ENCODE measurements around the gene SFSWAP. TPM values are rescaled to one million over a fixed set of nuclear protein-coding genes. Genes with fewer than 3 reads are reported as not detected.

Gene SFSWAP
- total RNA-seq, 4 donors from 2014 or later, result 29.9 to 64.7 (median 45.3) TPM

DNA sequence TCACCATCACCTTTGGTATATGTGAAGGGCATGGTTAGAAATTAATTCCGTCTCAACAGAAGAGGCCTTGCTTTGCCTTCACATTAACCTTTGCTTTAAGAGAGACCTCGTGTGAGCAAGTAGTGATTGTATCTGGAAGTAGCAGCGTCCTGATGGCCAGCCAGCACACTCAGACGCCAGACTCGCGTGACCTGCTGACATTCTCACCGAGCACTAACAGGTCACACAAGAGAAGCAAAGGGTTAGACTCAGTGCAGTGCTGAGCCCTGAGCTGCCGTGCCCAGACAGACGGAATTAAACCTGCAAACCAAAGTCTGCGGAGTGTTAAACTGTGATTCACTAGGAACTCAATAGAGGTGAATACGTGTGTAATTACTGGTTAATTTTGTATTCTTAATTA, 77.2 kb downstream of the SFSWAP start:
- no peak for DNase-seq (ENCODE audit: low spot score)
- no peak for ATAC-seq (ENCODE audit: low FRiP score)
- TF ChIP-seq, protein P1, sequence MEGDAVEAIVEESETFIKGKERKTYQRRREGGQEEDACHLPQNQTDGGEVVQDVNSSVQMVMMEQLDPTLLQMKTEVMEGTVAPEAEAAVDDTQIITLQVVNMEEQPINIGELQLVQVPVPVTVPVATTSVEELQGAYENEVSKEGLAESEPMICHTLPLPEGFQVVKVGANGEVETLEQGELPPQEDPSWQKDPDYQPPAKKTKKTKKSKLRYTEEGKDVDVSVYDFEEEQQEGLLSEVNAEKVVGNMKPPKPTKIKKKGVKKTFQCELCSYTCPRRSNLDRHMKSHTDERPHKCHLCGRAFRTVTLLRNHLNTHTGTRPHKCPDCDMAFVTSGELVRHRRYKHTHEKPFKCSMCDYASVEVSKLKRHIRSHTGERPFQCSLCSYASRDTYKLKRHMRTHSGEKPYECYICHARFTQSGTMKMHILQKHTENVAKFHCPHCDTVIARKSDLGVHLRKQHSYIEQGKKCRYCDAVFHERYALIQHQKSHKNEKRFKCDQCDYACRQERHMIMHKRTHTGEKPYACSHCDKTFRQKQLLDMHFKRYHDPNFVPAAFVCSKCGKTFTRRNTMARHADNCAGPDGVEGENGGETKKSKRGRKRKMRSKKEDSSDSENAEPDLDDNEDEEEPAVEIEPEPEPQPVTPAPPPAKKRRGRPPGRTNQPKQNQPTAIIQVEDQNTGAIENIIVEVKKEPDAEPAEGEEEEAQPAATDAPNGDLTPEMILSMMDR (IDR thresholded peaks at IDR 0.05), result no peak

DNA sequence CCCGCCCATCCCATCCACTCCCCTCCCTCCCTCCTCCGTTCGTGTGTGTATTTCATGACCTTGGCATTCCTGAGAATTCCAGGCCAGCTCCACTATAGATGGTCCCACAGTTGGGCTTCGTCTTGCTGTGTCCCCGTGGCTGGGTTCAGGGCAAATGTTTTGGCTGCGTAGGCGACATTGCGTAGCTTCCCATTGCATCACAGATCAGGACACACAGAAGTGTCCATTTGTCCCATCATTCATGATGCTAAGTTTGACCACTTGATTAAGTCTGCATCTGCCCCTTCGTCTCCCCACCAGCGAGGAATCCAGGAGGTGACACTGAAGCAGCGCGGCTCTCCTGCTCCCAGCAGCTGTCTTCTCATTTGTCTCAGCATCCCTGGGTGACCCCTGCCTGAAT, 78.7 kb downstream of the SFSWAP start:
- DNase-seq (ENCODE audit: low spot score), result no peak
- no peak for ATAC-seq (ENCODE audit: low FRiP score)
- TF ChIP-seq, protein P1 (IDR thresholded peaks at IDR 0.05), result no peak

DNA sequence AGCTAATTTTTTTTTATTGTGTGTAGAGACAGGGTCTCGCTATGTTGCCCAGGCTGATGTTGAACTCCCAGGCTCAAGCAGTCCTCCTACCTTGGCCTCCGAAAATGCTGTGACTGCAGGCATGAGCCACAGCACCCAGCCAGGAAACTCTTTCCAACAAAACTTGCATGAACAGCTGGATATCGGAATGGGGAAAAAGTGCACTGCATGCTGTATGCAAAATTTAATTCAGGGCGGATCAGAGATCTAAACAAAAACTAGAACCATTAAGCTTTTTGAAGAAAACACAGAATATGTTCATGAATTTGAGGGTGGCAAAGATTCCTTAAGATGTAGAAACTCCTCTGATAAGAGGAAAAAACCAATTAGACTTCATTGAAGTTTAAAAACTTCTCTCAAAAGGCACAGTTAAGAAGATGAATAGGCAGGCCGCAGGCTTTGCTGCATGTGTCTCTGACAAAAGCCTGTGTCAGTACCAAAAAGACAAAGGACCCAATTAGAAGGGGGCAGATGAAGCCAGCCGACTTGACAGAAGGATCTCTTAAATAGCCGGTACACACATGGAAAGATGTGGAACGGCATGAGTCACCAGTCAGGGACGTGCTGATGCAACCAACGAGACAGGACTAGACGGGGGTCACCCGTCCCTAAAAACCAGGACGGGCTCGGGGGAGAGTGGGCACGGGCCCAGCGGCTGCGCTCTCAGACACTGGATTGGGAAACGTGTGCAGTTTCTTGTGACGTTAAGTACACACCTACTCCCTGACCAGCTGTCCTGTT, 82.5 kb downstream of the SFSWAP start:
- ATAC-seq (ENCODE audit: low FRiP score) (no peak), DNase-seq (ENCODE audit: low spot score) (no peak)
- TF ChIP-seq, protein P1 (IDR thresholded peaks at IDR 0.05), result no peak

DNA sequence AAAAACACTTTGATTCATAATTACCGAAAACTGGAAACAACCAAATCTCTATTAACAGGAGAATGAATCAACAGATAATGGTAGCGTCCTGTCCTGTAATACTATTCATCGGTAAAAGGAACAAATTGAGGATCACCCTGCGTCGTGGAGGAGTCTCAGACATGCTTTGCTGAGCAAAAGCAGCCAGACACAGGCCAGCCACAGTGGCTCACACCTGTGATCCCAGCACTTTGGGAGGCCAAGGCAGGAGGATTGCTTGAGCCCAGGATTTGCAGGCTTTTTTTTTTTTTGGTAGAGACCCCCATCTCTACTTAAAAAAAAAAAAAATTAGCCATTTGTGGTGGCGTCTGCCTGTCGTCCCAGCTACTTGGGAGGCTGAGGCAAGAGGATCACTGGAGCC, 83.2 kb downstream of the SFSWAP start:
- DNase-seq (ENCODE audit: low spot score) (no peak), ATAC-seq (ENCODE audit: low FRiP score) (no peak)
- TF ChIP-seq, protein P1 (IDR thresholded peaks at IDR 0.05), result no peak

DNA sequence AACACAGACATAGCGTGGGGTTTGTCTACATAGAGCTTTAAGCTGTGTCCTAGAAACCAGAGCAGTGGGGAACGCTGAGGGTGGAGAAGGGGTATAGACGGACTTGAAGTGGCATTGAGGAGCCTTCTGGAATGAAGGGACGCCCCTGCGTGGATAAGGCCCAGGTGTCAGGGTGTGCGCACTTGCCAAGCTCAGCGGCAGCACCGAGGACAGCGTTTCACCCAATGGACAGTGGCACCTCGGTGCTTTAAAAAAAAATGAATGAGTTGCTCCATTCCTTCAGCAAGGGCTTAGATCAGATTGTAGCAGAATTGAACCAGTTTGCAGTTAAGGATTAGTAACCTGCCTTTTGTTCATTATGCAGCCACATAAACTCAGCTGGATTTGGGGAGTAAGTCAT, 83.7 kb downstream of the SFSWAP start:
- ATAC-seq (ENCODE audit: low FRiP score) (no peak), DNase-seq (ENCODE audit: low spot score) (no peak)
- TF ChIP-seq, protein P1 (IDR thresholded peaks at IDR 0.05), result no peak

DNA sequence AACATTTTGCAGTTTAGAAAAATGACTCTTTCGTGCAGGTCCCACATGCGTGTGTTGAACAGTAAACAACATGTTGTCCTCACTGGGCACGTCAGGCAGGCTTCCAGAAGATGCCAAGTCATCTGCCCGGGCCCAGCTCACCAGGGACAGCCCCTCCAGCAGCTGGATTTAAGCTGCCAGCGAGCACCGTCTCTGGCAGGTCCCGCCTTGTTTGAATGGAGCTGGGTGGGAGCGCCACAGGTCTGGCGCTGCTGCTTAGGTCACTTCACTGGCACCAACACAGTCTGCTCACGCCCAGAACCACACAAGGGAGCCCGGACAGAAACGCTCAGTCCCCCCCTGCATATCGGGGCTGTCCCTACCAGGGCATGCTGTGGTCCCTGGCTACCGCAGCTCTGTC, 84.2 kb downstream of the SFSWAP start:
- DNase-seq (ENCODE audit: low spot score), result no peak
- TF ChIP-seq, protein P1 (IDR thresholded peaks at IDR 0.05), result no peak
- ATAC-seq (ENCODE audit: low FRiP score), result no peak
